ENCODE results near the gene MTO1. TPM values are rescaled to one million over a fixed set of nuclear protein-coding genes. Genes with fewer than 3 reads are reported as not detected.
A peak's percentile ranks its signal among the peaks of the same experiment; 100 is the strongest.

The MTO1 gene
- total RNA-seq, 4 donors from 2014 or later: 31.0 to 42.8 (median 37.9) TPM

- TF ChIP-seq CTCF (IDR thresholded peaks at IDR 0.05) (no peak), POLR2A (IDR thresholded peaks at IDR 0.05) (no peak), EP300 (IDR thresholded peaks at IDR 0.05) (no peak)
- Histone ChIP-seq H3K36me3 (peaks cover 0 to 65% (median 0%) of the 10 kb centered on the region in 3 donors), H3K27ac (no peak overlapping the region), H3K4me1 (no peaks in the 10 kb centered on the region), H3K9me3 (no peaks in the 10 kb centered on the region), H3K4me3 (no peak overlapping the region), H3K27me3 (no peaks in the 10 kb centered on the region)
- WGBS, 2 donors: 72 to 82% methylated on average over 3 of the region's 3 CpGs
- DNase-seq (ENCODE audit: low spot score in 2 of 2): no peak
These were observed 26.3 kb upstream of the MTO1 start for GRCh38 chr6:73435236-73435635.

- no peak overlapping the region for H3K4me3 ChIP-seq
- H3K27me3 ChIP-seq: no peaks in the 10 kb centered on the region
- no peak for TF ChIP-seq POLR2A (IDR thresholded peaks at IDR 0.05)
- TF ChIP-seq EP300 (IDR thresholded peaks at IDR 0.05): no peak
- no peak for TF ChIP-seq CTCF (IDR thresholded peaks at IDR 0.05)
- no peak for DNase-seq (ENCODE audit: low spot score in 2 of 2)
- peaks cover 0 to 76% (median 0%) of the 10 kb centered on the region in 3 donors for H3K36me3 ChIP-seq
- 90 to 92% methylated on average over 3 of the region's 3 CpGs for WGBS, 2 donors
- H3K27ac ChIP-seq: no peak overlapping the region
- H3K9me3 ChIP-seq: no peaks in the 10 kb centered on the region
- H3K4me1 ChIP-seq: no peaks in the 10 kb centered on the region
These were observed 18.0 kb upstream of the MTO1 start for GRCh38 chr6:73443555-73443954.

DNA sequence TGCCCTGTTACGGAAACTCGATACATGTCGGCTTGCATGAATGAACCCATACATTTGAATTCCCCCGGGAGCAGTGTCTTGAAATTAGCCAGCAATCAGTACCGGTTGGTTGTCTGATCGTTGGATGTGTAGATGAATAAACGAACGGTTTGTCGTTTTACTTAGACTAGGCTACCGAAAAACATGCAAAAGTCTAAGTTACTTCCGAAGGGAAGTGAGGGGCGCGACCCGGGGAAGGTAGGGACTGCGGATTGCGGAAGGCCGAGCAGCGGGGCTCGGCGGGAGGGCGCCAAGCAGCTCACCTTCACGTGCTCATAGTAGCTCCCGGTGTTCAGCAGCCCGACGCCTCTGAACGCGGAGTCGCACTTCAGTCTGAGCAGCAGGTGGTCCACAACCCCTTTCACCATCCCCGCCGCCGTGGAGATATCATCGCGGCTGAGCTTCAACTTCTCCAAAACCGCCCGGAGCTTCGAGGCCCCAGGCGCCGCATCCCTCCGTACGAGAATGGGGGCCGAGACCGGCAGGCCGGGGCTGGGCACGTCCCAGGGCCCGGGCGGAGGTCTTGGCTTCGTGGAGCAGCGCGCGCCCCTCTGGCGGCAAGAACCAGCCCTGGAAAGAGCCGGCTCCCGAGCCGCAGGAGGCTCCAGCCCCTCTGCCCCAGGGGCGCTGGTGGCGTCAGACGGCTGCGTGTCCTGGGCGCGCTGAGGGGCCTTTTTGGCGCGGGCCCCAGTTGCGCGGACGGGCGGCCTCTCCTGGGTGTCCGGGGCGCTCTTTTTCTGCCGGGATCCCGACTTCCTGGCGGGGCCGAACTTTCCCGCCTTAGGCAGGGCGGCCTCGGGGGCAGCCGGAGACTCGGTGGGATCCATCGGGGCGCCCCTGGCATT is 10.1 kb upstream of the MTO1 start:
- Histone ChIP-seq H3K36me3 (peaks cover 0 to 13% (median 0%) of the 10 kb centered on the region in 3 donors), H3K9me3 (no peaks in the 10 kb centered on the region), H3K4me1 (peaks cover 0 to 23% (median 3%) of the 10 kb centered on the region in 4 donors), H3K27ac (peak overlapping the region; percentile 40 to 92 (median 88)), H3K27me3 (no peaks in the 10 kb centered on the region), H3K4me3 (peak overlapping the region; percentile 55 to 85 (median 75))
- WGBS, 2 donors: 1% methylated on average over 29 to 70 of the region's 79 CpGs
- no peak for TF ChIP-seq EP300 (IDR thresholded peaks at IDR 0.05)
- no peak for TF ChIP-seq POLR2A (IDR thresholded peaks at IDR 0.05)
- TF ChIP-seq CTCF (IDR thresholded peaks at IDR 0.05): no peak
- peak in 1 of 2 donors; percentile 14 for DNase-seq (ENCODE audit: low spot score in 2 of 2)

DNA sequence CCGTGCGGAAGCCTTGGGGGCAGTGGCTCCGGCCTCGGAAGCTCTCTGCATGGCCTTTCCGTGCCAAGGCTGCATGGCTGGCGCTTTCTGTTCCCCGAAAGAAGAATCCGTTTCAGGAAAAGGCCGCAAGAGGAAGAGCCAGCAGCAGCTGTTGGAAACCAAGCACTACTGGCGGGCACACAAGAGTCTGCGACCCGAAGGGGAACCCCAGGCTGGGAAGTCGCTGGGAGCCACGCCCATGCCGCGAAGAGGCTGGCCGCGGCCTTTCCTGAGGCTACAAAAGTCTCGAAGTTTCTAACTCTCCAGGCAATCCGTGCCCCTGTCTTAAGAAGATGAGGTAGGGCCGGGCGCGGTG is 9.5 kb upstream of the MTO1 start, which contains the start of gene CGAS:
Gene CGAS, minus strand, starts transcription at position 191 of the 355 bp plus-strand sequence. Its CDS starts 116 bp downstream, at position 75.
- Histone ChIP-seq H3K9me3 (no peaks in the 10 kb centered on the region), H3K27me3 (no peaks in the 10 kb centered on the region), H3K4me1 (peaks cover 0 to 23% (median 3%) of the 10 kb centered on the region in 4 donors), H3K36me3 (peaks cover 0 to 13% (median 0%) of the 10 kb centered on the region in 3 donors), H3K27ac (peak within 1 kb of the TSS; percentile 40 to 92 (median 88)), H3K4me3 (peak within 1 kb of the TSS; percentile 55 to 85 (median 75))
- peak in 1 of 2 donors; percentile 61 for TF ChIP-seq POLR2A (IDR thresholded peaks at IDR 0.05)
- peak; percentile 17 to 83 for TF ChIP-seq EP300 (IDR thresholded peaks at IDR 0.05)
- TF ChIP-seq CTCF (IDR thresholded peaks at IDR 0.05): no peak
- WGBS, 2 donors: 8 to 10% methylated on average over 13 to 23 of the region's 23 CpGs
- peak; percentile 51 to 59 for DNase-seq (ENCODE audit: low spot score in 2 of 2)
